Measurements from ENCODE around the gene DHCR7.

The DHCR7 gene

GRCh38 chr11:71421392-71421950 is 26.7 kb downstream of the DHCR7 start:
- DNase-seq (ENCODE audit: insufficient read length, low spot score) (no peak), FAIRE-seq (no peak)

DNA sequence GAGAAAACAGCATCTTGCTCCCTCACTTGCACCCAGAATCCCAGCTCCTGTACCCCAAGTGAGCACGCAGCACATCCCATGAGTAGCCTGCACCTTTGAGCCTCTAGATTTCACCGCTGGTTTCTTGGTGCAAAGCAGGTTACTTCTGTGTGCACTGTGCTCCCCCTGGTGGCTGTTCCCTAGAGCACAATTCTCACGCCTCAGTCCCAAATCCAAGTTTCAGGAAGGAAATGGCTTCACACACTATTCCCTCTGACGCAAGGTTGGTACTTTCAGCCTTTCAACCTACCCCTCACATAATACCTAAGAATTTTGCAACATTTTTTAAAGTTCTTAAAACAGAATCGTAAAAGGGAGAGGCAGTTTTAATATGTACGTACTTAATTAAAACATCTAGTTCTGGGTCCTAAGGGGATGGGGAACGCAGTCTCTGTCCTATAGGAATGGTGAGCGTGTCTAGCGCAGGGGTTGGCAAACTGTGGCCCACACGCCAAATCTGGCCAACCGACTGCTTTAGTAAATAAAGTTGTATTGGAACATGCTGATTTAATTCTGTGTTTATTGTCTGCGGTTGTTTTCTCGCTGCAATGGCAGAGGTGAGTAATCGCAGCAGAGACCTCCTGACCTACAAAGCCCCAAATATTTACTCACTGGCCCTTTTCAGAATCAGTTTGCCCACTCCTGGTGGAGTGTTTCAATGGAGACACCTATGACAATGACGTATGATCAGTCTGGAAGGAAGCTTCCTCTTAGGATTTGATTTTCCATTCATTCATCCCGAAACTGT is 27.5 kb downstream of the DHCR7 start:
- FAIRE-seq = no peak
- DNase-seq (ENCODE audit: insufficient read length, low spot score) = peak; percentile 24

DNA sequence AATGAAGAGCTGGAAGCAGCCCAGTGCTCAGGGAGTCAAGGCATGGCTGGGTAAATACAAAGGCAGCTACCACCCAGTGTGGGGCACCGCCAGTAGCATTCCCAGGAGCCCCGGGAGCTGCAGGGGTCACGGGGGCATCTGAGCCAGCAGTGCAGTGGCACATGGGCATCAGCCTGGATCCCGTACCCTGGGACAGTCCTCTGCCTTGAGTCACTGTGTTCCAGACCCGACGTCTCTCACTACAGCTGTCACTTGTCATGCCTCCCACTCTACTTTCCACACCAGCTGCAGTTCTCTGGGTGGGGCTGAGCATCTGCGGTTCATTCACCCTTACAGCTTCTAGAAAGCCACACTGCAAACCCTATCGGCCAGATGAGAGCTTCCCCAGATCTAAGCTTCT is 29.6 kb downstream of the DHCR7 start:
- DNase-seq (ENCODE audit: insufficient read length, low spot score) (peak; percentile 26), FAIRE-seq (no peak)

DNA sequence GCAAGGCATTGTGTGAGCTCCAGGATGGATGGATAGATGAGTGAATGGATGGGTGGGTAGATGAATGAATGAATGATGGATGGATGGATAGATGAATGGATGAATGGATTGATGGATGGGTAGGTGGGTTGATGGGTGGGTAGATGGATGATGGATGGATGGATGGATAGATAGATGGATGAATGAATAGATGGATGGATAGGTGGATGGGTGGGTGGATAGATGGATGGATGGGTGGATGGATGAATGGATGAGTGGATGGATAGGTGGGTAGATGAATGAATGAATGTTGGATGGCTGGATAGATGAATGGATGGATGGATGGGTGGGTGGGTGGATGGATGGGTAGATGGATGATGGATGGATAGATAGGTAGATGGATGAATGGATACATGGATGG is 33.5 kb downstream of the DHCR7 start:
- DNase-seq (ENCODE audit: insufficient read length, low spot score) = no peak
- FAIRE-seq = no peak

DNA sequence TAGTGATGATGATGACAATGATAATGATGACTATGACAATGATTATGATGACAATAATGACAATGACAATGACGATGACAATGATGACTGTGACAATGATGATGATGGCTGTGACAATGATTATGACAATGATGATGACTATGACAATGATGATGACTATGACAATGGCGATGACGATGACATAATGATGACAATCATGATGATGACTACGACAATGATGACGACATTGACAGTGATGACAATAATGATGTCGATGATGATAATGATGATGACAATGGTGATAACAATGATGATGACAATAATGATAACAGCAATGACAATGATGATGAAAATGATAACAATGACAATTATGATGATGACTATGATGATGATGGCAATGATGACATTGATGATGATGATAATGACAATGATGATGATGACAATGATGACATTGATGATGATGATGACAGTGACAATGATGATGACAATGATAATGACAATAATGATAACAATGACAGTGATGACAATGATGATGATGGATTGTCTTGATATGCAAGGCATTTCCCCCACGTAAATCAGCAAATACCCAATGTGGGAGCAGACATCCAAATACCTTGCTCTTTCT is 37.7 kb downstream of the DHCR7 start:
- FAIRE-seq = no peak
- DNase-seq (ENCODE audit: insufficient read length, low spot score) = no peak

- DNase-seq (ENCODE audit: insufficient read length, low spot score) (no peak), FAIRE-seq (no peak)
Measured at GRCh38 chr11:71408826-71409225, 39.4 kb downstream of the DHCR7 start.

GRCh38 chr11:71407356-71407755 is 40.8 kb downstream of the DHCR7 start:
- DNase-seq (ENCODE audit: insufficient read length, low spot score) (no peak), FAIRE-seq (no peak)

DNA sequence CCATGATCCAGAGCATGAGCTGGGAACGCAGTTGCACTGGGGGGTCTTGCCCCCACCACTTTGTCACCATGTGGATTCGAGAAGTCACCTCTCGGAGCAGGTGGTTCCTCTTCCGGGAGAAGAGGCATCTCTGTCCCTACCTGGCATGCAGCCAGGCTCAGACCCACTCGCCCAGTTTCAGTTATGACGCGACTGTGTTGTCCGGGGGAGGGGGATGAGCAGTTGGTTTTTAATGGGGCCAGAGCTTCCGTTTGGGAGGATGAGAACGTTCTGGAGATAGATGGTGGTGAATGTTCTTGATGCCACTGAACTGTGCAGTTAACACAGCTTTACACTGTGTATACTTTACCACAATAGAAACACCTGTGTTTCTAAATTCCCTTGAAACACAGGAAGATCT is 41.5 kb downstream of the DHCR7 start:
- DNase-seq (ENCODE audit: insufficient read length, low spot score) = no peak
- FAIRE-seq = no peak

DNA sequence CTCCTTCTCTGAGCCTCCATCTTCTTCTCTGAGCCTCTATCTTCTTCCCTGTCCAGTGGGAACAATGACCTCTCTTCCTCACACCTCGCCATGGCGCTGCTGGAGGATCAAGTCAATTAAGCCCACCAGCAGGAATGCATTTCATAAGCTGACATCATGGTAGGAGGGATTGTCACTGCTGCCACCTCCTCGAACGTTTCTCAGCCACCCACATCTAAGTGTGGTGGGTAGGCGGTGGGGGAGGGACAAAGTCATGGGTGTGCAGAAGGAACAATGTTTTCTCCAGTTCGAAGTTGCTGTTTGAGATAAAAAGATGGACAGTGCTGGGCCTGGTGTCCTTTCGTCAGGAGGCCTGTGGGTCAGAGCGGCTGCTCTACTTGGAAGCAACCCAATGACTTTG is 44.0 kb downstream of the DHCR7 start:
- FAIRE-seq = no peak
- DNase-seq (ENCODE audit: insufficient read length, low spot score) = no peak

- no peak for FAIRE-seq
- no peak for DNase-seq (ENCODE audit: insufficient read length, low spot score)
Measured at GRCh38 chr11:71402878-71403277, 45.3 kb downstream of the DHCR7 start.

- FAIRE-seq = no peak
Measured at GRCh38 chr11:71400216-71400615, 48.0 kb downstream of the DHCR7 start.

DNA sequence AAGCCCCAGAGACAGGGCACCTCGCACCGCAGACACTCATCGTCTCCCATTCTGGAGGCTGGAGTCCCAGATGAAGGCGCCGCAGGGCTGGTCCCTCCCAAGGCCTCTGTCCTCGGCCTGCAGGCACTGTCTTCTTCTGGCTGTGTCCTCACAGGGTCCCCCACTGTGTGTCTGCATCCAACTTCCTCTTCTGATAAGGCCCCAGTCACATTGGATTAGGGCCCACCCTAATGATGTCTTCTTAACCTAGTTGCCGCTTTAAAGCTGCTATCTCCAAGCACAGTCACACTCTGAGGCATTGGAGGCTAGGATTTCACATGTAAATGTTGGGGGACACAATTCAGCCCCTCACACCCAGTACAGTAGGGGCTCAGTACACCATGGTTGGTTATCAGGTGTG is 48.9 kb downstream of the DHCR7 start:
- FAIRE-seq = no peak
- no peak for DNase-seq (ENCODE audit: insufficient read length, low spot score)

More at GRCh38 chr11:71400216-71400615, 48.0 kb downstream of the DHCR7 start:
- DNase-seq (ENCODE audit: insufficient read length, low spot score) = no peak

- no peak for FAIRE-seq
- no peak for DNase-seq (ENCODE audit: insufficient read length, low spot score)
Measured at GRCh38 chr11:71397961-71398360, 50.2 kb downstream of the DHCR7 start.

GRCh38 chr11:71397331-71397860 is 50.8 kb downstream of the DHCR7 start:
- DNase-seq (ENCODE audit: insufficient read length, low spot score) (no peak), FAIRE-seq (no peak)

- DNase-seq (ENCODE audit: insufficient read length, low spot score) = no peak
Measured at GRCh38 chr11:71396548-71397123, 51.6 kb downstream of the DHCR7 start.

DNA sequence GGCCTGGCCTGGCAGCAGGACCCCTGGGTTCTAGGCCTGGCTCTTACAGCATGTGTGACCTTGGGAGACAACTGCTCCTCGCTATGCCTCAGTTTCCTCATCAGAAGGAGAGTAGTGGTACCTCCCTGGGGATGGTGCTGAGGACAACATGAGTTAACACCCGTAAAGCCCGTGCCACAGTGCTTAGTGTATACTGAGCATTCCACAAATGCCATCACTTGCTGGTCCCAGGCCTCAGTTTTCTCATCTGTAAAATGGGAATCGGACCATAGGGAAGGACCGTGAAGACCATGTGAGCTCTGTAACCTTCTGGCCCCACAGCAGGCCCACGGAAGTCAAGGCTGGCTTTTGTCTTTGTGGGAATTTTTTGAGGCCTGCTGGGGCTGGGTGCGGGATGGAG is 52.4 kb downstream of the DHCR7 start:
- FAIRE-seq (no peak), DNase-seq (ENCODE audit: insufficient read length, low spot score) (no peak)

More at GRCh38 chr11:71396548-71397123, 51.6 kb downstream of the DHCR7 start:
- FAIRE-seq = no peak

- no peak for DNase-seq (ENCODE audit: insufficient read length, low spot score)
- FAIRE-seq = no peak
Measured at GRCh38 chr11:71395263-71395560, 53.0 kb downstream of the DHCR7 start.

DNA sequence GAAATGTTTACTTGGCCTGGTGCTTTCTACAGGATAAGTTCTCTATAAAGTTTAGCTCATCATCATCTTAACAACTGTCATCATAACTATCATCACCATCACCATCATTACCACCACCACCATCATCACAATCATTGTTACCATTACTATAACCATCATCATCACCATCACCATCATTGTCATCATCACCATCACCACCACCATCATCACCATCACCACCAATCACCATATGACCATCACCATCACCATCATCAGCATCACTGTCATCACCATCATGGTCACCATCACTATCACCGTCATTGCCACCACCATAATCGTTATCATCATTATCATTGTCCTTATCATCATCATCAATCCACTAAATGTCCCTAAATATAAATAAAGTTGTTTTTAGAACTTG is 54.9 kb downstream of the DHCR7 start:
- DNase-seq (ENCODE audit: insufficient read length, low spot score) = no peak
- no peak for FAIRE-seq

DNA sequence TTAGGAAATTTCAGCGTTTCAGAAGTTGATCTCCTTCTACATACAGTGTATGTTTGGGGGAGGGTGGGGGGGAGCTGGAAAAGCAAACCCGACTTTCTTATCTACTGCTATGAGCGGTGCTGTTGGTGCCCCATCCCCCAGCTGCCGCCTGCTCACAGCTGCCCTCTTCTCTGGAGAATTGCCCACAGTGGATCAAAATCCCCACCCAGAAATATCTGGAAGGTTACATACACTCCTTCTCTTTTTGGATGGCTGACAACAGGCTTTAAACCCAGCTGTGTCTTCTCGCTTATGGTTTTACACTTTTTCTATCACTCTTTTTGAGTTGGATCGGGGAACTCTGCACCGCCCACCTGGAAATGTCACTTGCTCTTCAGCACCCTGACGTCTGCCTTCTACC is 56.4 kb downstream of the DHCR7 start:
- DNase-seq (ENCODE audit: insufficient read length, low spot score) (no peak), FAIRE-seq (no peak)

GRCh38 chr11:71391352-71391751 is 56.8 kb downstream of the DHCR7 start:
- FAIRE-seq (no peak), DNase-seq (ENCODE audit: insufficient read length, low spot score) (no peak)

DNA sequence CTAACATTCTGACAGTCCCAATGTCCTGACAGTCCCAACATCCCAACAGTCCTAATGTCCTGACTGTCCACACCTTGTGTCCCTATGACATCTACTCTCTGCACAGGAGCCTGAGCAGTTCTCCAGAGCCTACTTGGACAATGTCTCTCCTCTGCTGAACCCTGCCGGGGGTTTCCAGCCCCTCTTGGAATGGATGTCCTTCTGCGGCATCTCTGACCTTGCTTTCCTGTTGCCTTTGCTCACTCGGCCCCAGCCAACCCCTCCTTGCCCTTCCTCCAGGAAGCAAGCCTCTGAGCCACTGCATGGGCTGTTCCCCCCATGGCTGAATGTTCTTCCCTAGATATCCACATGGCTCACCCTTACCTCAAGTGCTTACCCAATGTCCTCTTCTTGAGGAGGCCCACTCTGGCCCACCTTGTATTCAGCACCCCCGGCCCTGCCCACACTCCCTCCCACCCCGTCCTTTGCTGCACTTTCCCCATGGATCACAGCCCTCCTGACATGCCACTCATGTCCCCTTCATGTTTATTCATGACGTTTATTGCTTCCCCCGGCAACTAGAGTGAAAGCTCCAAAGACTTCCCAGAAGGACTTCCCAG is 59.5 kb downstream of the DHCR7 start:
- FAIRE-seq = no peak
- no peak for DNase-seq (ENCODE audit: insufficient read length, low spot score)
